K562 treated with DMSO at 1 percent for 12 hours (cell line): ENCODE data around the gene TMIGD1. TPM values are rescaled to one million over a fixed set of nuclear protein-coding genes. Genes with fewer than 3 reads are reported as not detected.

Experiments used
- total RNA-seq: library from RNA; unstranded; fragments of 300-600 nt; gene quantifications from 2 replicates; pipeline ENCODE4 v1.2.3, GENCODE V29; 2022; ENCODE audit not compliant: insufficient read depth

TMIGD1 gene
- not detected in 2 replicates for total RNA-seq

GRCh38 chr17:30333503-30334360 is at the start of gene TMIGD1:
Gene TMIGD1 (minus strand): TSS chr17:30334057. CDS start chr17:30332133, 1,924 bp downstream.

GRCh38 chr17:30378825-30379302 is 45.0 kb upstream of the TMIGD1 start, which contains the start of gene CPD:
Gene CPD (plus strand): TSS chr17:30378927. CDS start chr17:30378981, 54 bp downstream.

GRCh38 chr17:30291543-30292285 is 42.1 kb downstream of the TMIGD1 start, which contains the start of gene BLMH:
Gene BLMH (minus strand): TSS chr17:30291944. CDS start chr17:30291819, 125 bp downstream.

Other genes starting within 250 kb of the TMIGD1 start
- 18.2 and 22.9 TPM in 2 replicates for gene NSRP1, start 217.2 kb downstream of the TMIGD1 start, total RNA-seq
- gene SLC6A4, start 98.4 kb downstream of the TMIGD1 start, total RNA-seq: 0.77 TPM in 1 of 2 replicates, not detected in the other
- 40.9 and 68.1 TPM in 2 replicates for gene BLMH, start 42.1 kb downstream of the TMIGD1 start, total RNA-seq
- 6.2 and 35.6 TPM in 2 replicates for gene CPD, start 44.9 kb upstream of the TMIGD1 start, total RNA-seq
- 5.4 and 23.5 TPM in 2 replicates for gene GOSR1, start 143.4 kb upstream of the TMIGD1 start, total RNA-seq